HG03457 (cell line): Measurements from ENCODE around the gene FAR1.

ENCODE experiments used
- ATAC-seq: cut with Tn5 transposase; IDR thresholded peaks from one replicate; pipeline ENCODE4 v1.9.1; 2021; ENCODE audit warnings: moderate number of reproducible peaks; ENCODE audit not compliant: unreplicated experiment

The FAR1 gene

DNA sequence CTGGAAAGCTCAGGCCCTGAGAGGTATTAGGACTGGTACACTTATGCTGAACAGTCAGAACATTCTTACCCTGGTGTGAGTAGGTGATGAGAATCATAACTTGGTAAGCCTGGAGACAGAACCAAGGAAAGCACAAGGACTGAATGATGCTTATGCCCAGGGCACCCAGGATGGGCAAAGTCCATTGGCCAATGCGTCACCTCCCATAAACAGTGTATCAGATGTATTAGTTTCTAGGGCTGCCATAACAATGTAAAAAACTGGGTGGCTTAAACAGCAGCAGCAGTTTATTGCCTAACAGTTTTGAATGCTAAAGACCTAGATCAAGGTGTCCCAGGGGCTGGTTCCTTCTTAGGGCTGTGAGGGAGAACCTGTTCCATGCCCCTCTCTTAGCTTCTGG lies 107.0 kb downstream of the FAR1 start:
- no peak for ATAC-seq

DNA sequence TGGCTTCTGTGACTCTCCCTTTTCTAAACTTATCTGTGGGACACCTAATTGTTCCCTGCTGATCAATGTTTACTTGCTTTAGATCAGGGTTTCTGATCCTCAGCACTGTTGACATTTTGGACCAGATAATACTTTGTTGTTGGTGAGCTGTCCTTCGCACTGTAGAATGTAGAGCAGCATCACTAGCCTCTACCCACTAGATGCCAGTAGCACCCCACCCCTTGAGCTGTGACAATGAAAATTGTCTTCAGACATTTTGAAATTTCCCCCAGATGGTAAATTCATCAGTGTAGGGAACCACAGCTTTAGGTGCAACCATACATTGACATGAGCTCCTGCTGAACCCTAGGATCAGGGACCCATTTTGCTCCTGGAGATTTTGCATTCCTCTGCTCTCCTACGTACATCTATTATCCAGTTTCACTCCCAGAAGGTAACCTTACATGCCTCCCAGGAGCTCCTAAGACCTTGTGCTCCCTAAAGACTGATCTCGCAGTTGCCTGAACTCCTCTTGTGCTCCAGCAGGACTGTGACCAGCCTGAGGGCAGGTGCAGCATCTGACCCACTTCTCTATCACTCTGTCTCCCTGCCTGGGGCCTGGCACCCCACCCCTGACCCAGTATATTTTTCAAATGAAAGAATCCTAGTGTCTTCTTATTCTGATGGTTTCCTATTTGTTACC lies 107.8 kb downstream of the FAR1 start:
- ATAC-seq: no peak

DNA sequence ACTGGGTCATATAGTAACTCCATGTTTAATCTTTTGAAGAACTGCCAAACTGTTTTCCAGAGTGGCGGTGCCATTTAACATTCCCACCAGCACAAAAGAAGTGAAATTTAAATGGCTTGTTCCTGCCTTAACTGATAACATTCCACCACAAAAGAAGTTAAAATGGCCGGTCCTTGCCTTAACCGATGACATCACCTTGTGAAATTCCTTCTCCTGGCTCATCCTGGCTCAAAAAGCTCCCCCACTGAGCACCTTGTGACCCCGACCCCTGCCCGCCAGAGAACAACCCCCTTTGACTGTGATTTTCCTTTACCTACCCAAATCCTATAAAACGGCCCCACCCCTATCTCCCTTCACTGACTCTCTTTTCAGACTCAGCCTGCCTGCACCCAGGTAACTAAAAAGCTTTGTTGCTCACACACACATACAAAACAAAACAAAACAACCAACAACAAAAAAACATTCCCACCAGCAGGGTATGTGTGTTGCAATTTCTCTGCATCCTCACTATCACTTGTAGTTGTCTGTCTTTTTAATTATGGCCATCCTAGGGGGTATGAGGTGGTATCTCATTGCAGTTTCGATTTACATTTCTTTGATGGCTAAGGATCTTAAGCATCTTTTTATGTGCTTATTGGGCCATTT lies 109.0 kb downstream of the FAR1 start:
- no peak for ATAC-seq

DNA sequence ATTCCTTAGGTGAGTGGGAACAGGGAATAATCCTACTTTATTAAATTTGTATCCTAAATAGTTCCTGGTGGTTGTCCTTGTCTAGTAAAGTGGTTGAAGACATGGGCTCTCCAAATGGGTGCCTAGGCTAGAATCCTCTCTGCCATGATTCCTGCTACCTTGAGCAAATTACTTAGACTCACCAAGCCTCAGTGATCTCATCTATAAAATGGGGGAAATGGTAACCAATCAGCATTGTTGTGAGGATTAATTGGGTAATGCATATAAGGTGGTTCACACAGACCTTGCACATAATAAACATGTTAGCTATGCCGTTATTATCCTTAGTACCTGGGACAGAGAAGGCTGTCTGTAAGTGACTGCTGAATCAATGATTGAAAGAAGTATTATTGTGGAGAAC lies 109.9 kb downstream of the FAR1 start:
- no peak for ATAC-seq

DNA sequence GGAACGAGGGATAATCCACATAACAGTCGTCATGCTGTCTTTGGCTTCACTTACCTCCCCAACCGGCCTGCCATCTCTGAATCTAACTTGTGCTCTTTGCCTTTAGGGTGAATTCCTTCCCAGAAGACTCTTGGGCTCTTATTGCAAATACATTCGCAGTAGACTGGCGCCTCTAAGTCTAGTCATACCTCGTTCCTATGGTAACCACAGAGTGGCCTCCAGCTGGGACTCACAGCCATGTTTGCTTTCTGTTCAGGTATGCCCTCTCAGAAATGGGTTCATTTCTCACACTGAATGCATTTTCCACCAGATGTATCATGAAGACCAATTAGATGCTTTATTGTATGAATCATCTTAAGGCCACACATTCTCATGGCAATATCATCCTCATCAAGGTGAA lies 112.7 kb downstream of the FAR1 start:
- ATAC-seq: no peak
